GM12878 (cell line): ENCODE measurements around the gene HOXC5.

ENCODE experiments used
- BRCA1 ChIP-seq: IDR thresholded peaks from 2 replicates; pipeline ENCODE4 v1.6.1; 2011; ENCODE audit warnings: low read depth, low read length, improper control_type of control experiment
- CEBPB ChIP-seq, 2 experiments: fragments of 150-350 bp in 1 of 2; IDR thresholded peaks; 2 replicates each; pipeline ENCODE4 v1.6.1; 2012 to 2014; ENCODE audit warnings: low read depth in 2 of 2, low read length in 2 of 2, borderline replicate concordance in 1 of 2, inconsistent platforms in 1 of 2
- EP300 ChIP-seq, 2 experiments: fragments of 150-350 bp in 1 of 2; IDR thresholded peaks; 2 replicates each; pipeline ENCODE4 v1.6.1; 2011 to 2012; ENCODE audit warnings: low read depth in 2 of 2, low read length in 2 of 2, borderline replicate concordance in 1 of 2, improper control_type of control experiment in 1 of 2, inconsistent platforms in 1 of 2; ENCODE audit not compliant: control insufficient read depth in 1 of 2
- ESRRA ChIP-seq: IDR thresholded peaks from 2 replicates; pipeline ENCODE4 v1.6.1; 2012; ENCODE audit warnings: mild to moderate bottlenecking, low read length, improper control_type of control experiment
- IKZF1 ChIP-seq: fragments of 450-650 bp; conservative IDR thresholded peaks from 2 replicates; pipeline ENCODE4 v1.6.1; 2017; ENCODE audit warnings: antibody characterized with exemption, mild to moderate bottlenecking
- POLR2A ChIP-seq: IDR thresholded peaks from 2 replicates; pipeline ENCODE4 v1.6.1; 2011; ENCODE audit warnings: low read depth, mild to moderate bottlenecking, low read length
- POLR2AphosphoS2 ChIP-seq: IDR thresholded peaks from 2 replicates; pipeline ENCODE4 v1.6.1; 2011; ENCODE audit warnings: low read depth, mild to moderate bottlenecking, low read length, improper control_type of control experiment, moderate library complexity
- RAD21 ChIP-seq: IDR thresholded peaks from 2 replicates; pipeline ENCODE4 v1.6.1; 2011; ENCODE audit warnings: mild to moderate bottlenecking, low read depth, low read length, moderate library complexity; ENCODE audit not compliant: insufficient read depth
- TARDBP ChIP-seq: IDR thresholded peaks from 2 replicates; pipeline ENCODE4 v1.6.1; 2016; ENCODE audit warnings: borderline replicate concordance
- TF ChIP-seq, protein P1 (sequence below): IDR thresholded peaks from 2 replicates; pipeline ENCODE4 v1.6.1; 2011; ENCODE audit warnings: low read depth, low read length, improper control_type of control experiment, borderline replicate concordance
- TF ChIP-seq, protein P2 (sequence below), 3 experiments: IDR thresholded peaks in 2 of 3; conservative IDR thresholded peaks in 1 of 3; 2 replicates each; pipeline ENCODE4 v1.5.1; 2011; ENCODE audit warnings: low read depth in 3 of 3, low read length in 3 of 3, mild to moderate bottlenecking in 3 of 3, control low read depth in 2 of 3, moderate library complexity in 2 of 3, inconsistent platforms in 1 of 3, mixed read lengths in 1 of 3; ENCODE audit not compliant: control insufficient read depth in 2 of 3, insufficient read depth in 1 of 3; ENCODE audit errors: extremely low read depth in 1 of 3

DNA sequence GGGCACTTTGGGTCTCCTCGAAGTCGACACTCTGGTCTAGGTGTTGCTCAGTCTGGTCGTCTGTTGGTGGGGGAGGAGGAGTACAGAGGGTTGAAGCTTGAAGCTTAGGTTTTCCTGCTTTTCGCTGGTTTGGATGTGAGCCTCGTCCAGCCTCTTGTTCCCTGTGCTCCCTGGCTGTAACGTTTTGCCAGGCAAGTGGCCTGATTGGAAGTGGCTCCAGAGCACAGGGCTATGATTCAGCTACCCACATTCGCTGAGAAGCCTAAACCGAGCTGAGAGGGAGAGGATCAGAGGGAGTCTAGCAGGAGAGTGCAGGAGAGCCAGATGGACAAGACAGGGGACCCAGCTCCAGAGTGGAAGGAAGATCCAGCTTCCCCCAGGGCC lies 41.8 kb upstream of the HOXC5 start:
- no peak for TF ChIP-seq TARDBP
- TF ChIP-seq BRCA1 = no peak
- TF ChIP-seq, protein P1, sequence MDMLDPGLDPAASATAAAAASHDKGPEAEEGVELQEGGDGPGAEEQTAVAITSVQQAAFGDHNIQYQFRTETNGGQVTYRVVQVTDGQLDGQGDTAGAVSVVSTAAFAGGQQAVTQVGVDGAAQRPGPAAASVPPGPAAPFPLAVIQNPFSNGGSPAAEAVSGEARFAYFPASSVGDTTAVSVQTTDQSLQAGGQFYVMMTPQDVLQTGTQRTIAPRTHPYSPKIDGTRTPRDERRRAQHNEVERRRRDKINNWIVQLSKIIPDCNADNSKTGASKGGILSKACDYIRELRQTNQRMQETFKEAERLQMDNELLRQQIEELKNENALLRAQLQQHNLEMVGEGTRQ = no peak
- no peak for TF ChIP-seq RAD21
- TF ChIP-seq, protein P2, sequence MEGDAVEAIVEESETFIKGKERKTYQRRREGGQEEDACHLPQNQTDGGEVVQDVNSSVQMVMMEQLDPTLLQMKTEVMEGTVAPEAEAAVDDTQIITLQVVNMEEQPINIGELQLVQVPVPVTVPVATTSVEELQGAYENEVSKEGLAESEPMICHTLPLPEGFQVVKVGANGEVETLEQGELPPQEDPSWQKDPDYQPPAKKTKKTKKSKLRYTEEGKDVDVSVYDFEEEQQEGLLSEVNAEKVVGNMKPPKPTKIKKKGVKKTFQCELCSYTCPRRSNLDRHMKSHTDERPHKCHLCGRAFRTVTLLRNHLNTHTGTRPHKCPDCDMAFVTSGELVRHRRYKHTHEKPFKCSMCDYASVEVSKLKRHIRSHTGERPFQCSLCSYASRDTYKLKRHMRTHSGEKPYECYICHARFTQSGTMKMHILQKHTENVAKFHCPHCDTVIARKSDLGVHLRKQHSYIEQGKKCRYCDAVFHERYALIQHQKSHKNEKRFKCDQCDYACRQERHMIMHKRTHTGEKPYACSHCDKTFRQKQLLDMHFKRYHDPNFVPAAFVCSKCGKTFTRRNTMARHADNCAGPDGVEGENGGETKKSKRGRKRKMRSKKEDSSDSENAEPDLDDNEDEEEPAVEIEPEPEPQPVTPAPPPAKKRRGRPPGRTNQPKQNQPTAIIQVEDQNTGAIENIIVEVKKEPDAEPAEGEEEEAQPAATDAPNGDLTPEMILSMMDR (IDR thresholded peaks at IDR 0.05 in 2 of 3, conservative IDR thresholded peaks at IDR 0.05 in 1 of 3; ENCODE audit: control insufficient read depth in 2 of 3, extremely low read depth in 1 of 3, insufficient read depth in 1 of 3, low read depth in 3 of 3, low read length in 3 of 3) = no peak
- TF ChIP-seq EP300 (IDR thresholded peaks at IDR 0.05; ENCODE audit: borderline replicate concordance in 1 of 2, control insufficient read depth in 1 of 2, low read depth in 2 of 2, low read length in 2 of 2) = no peak
- no peak for TF ChIP-seq ESRRA
- no peak for TF ChIP-seq POLR2A
- TF ChIP-seq CEBPB (IDR thresholded peaks at IDR 0.05; ENCODE audit: borderline replicate concordance in 1 of 2, low read depth in 2 of 2, low read length in 2 of 2) = no peak
- TF ChIP-seq POLR2AphosphoS2 = no peak
- TF ChIP-seq IKZF1 = no peak
